Effector memory CD8-positive, alpha-beta T cell (primary cell): ENCODE results near the gene ZNF592.

ENCODE experiments used
- ATAC-seq: fragments of 150-1000 bp; cut with Tn5 transposase; replicated peaks from 2 replicates; pipeline ENCODE4 v1.10.0; 2021; ENCODE audit warnings: mild to moderate bottlenecking, moderate library complexity
- DNase-seq, 3 experiments: peaks; one replicate each; pipeline ENCODE4 v3.0.0; 2021
- H3K27ac Mint-ChIP-seq, 2 donors: one replicate each; pipeline ENCODE4 v1.8.0; 2022; ENCODE audit warnings: mild to moderate bottlenecking in 2 of 2, mixed read lengths in 2 of 2, moderate library complexity in 2 of 2
- H3K27me3 Mint-ChIP-seq, 2 donors: one replicate each; pipeline ENCODE4 v1.8.0; 2022; ENCODE audit warnings: mixed read lengths in 2 of 2
- H3K36me3 Mint-ChIP-seq: one replicate; pipeline ENCODE4 v1.8.0; 2022; ENCODE audit warnings: mild to moderate bottlenecking, moderate library complexity, mixed read lengths; ENCODE audit not compliant: insufficient read depth
- H3K4me1 Mint-ChIP-seq, 2 donors: one replicate each; pipeline ENCODE4 v1.8.0; 2022; ENCODE audit warnings: low read depth in 2 of 2, mixed read lengths in 2 of 2
- H3K4me3 Mint-ChIP-seq, 2 donors: one replicate each; pipeline ENCODE4 v1.8.0; 2022; ENCODE audit warnings: mild to moderate bottlenecking in 2 of 2, mixed read lengths in 2 of 2, moderate library complexity in 2 of 2
- H3K9me3 Mint-ChIP-seq, 2 donors: one replicate each; pipeline ENCODE4 v1.8.0; 2022; ENCODE audit warnings: mixed read lengths in 2 of 2

The ZNF592 gene

DNA sequence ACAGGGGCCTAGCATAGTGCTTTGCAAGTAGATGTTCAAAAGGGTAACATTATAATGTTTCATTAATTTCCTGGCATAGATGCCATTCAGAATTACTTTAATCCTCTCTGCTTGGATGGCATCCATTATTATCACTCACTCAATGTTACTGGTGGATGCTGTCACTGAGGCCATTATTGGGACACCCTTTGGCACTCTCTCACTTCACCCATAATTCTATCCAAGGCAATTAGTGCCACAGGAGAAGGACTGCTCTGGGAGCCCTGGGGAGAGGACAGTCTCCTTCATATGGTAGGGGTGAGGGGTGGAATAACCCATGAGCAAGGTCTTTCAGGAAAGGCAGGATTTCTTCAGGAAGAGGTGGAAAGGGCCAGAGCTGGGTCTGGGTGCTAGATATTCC, 107.4 kb downstream of the ZNF592 start:
- ATAC-seq (no peak), DNase-seq (no peak)
- Mint-ChIP-seq H3K4me1 (peaks cover 0 to 1% of the 10 kb centered on the region in 2 donors), H3K9me3 (no peaks in the 10 kb centered on the region), H3K27me3 (no peaks in the 10 kb centered on the region), H3K4me3 (no peak overlapping the region), H3K27ac (peak overlapping the region in 1 of 2 donors; percentile 58), H3K36me3 (no peaks in the 10 kb centered on the region)
